Measurements from ENCODE around the gene PRTN3.
A peak's percentile ranks its signal among the peaks of the same experiment; 100 is the strongest.
"Not testable (repeated sequence)": the region's sequence is repeated elsewhere in the genome, so short reads cannot be mapped to it uniquely, and the experiment has no call there.

Gene PRTN3

GRCh38 chr19:849195-849594 is 8.4 kb downstream of the PRTN3 start:
- DNase-seq, result not testable (repeated sequence)

DNA sequence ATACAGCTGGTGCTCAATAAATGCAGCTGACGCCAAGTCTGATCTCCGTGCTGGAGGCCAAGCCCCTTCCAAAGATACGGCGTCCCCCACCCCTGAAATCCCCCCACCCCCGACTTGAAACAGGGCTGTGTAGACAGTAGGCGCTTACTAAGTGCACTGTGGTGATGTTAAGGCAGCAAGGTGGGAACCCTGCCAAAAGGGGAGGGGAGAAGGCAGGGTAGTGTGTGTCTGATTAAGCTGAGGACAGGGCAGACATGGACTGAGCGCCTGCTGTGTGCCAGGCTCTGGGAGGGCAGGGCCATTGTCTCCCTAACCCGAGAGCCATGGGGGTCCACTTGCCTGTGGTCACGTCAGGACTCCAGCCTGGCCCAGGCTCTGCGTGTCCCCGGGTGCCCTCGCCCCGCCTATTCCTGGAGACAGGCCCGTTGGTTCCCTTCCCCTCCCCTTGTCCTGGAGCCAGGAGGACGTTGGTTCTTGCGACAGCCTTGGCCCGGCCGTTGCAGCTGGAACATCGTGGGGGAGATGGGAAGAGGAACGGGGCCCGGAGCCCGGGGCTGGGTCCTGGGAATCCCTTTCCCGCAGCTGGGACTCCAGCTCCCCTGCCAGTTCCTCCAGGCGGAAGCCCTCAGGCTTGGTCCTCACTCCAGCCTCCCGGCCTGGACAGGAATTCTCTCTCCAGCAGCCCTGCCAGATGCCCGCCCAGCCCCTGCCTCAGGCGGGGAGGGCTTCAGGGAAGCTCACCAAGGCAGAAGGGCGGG is 9.6 kb downstream of the PRTN3 start:
- DNase-seq, result peak; percentile 81

- no peak for DNase-seq
Observed at GRCh38 chr19:850979-851335, 10.2 kb downstream of the PRTN3 start.

GRCh38 chr19:852136-853013 is 11.6 kb downstream of the PRTN3 start, which contains the start of gene ELANE:
Gene ELANE, plus strand, starts transcription at chr19:852303. Its CDS starts 26 bp downstream, at chr19:852329.
- DNase-seq, result no peak

- no peak for DNase-seq
Observed at GRCh38 chr19:853014-853585, 12.3 kb downstream of the PRTN3 start.

DNA sequence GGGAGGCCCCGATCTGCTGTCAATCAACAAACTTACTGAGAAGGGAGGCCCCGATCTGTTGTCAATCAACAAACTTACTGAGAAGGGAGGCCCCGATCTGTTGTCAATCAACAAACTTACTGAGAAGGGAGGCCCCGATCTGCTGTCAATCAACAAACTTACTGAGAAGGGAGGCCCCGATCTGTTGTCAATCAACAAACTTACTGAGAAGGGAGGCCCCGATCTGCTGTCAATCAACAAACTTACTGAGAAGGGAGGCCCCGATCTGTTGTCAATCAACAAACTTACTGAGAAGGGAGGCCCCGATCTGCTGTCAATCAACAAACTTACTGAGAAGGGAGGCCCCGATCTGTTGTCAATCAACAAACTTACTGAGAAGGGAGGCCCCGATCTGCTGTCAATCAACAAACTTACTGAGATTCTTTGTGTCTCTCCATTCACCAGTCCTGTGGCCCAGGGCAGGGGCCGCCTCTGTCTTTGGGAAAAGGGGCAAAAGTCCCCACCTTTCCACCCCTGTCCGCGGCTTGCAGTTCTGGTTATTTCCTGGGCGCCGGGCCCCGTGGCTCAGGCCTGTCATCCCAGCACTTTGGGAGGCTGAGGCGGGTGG is 12.9 kb downstream of the PRTN3 start:
- DNase-seq, result not testable (repeated sequence)

DNA sequence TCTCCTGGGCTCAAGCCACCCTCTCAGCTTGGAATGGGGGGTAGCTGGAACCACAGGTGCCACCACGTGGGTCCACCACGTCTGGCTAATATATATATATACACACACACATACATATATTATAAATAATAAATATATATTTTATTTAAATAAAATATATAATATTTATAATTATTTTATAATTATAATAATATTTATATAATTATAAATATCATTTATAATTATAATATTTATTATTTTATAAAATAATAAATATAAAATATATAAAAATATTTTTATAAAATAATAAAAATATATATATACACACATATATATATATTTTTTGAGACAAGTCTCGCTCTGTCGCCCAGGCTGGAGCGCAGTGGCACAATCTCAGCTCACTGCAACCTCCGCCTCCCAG is 13.8 kb downstream of the PRTN3 start:
- no peak for DNase-seq

DNA sequence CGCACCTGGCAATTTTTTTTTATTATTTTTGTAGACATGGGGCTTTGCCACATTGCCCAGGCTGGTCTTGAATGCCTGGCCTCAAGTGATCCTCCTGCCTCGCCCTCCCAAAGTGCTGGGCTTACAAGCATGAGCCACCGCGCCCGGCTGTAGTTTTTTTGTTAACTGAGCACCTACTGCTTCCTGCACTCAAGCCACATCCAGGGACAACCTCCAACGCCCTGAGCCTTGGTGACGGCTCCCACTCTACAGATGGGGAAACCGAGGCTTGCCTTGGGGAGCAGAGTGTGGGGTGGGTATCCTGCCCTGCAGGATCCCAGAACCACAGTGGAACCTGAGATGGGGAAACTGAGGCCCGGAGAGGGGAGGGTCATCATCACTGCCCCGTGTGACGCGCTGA is 14.3 kb downstream of the PRTN3 start:
- no peak for DNase-seq

DNA sequence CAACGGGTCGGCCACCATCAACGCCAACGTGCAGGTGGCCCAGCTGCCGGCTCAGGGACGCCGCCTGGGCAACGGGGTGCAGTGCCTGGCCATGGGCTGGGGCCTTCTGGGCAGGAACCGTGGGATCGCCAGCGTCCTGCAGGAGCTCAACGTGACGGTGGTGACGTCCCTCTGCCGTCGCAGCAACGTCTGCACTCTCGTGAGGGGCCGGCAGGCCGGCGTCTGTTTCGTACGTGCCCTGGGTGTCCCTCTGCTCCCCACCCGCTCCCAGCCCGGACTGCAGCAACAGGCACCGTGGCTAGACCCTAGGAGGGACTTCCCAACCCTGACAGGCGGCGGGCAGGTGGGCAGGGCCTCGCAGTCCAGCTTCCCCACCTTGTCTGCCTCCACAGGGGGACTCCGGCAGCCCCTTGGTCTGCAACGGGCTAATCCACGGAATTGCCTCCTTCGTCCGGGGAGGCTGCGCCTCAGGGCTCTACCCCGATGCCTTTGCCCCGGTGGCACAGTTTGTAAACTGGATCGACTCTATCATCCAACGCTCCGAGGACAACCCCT is 14.8 kb downstream of the PRTN3 start:
- peak; percentile 58 for DNase-seq

GRCh38 chr19:858284-858683 is 17.5 kb downstream of the PRTN3 start:
- DNase-seq, result no peak

DNA sequence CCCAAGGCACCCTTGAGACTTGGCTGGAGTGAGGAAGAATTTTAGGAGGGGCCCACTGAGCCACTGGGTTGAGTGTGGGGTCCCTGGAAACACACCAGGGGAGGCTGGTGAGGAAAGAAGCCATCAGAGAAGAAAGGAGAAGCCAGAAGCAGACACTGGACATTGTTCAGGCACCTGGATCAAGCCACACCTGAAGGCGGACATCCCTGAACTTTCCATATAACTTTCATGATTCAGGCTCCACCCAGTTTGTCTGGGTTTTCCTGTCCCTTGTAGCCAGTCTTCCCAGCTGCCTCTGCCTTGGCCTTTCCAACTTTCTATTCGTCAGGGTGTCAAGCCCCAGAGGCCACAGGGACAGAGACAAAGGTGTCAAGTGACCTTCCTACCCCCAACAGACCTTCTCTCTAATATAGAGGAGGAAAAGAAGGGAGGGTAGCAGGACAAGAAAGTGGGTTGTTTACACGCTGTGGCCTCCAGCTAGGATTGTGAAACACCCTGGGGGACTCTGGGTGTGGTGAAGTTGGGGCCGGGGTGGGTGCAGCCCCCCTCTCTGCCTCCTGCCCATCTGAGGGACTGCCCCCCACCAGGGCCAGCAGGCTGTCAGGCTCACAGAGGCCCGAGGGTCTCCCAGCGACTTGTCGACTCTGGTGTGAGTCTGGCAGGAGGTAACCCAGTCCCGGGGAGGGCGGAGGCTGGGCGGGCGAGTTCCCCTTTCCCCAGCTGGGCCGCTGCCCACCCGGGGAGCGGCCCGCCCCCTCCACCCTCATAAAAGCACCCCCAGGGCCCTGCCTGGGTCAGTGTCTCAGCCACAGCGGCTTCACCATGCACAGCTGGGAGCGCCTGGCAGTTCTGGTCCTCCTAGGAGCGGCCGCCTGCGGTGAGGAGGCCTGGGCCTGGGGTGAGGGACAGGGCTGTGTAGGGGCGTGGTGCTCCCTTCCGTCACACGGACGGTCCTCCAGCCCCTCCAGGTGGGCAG is 18.4 kb downstream of the PRTN3 start, which contains the start of gene CFD:
TSS of gene CFD (plus strand) at position 797 of the 976 bp plus-strand sequence. CDS start at position 823, 26 bp downstream.
- DNase-seq, result no peak

GRCh38 chr19:861141-861755 is 20.4 kb downstream of the PRTN3 start:
- no peak for DNase-seq

GRCh38 chr19:861756-862580 is 21.2 kb downstream of the PRTN3 start:
- DNase-seq, result peak; percentile 74

DNA sequence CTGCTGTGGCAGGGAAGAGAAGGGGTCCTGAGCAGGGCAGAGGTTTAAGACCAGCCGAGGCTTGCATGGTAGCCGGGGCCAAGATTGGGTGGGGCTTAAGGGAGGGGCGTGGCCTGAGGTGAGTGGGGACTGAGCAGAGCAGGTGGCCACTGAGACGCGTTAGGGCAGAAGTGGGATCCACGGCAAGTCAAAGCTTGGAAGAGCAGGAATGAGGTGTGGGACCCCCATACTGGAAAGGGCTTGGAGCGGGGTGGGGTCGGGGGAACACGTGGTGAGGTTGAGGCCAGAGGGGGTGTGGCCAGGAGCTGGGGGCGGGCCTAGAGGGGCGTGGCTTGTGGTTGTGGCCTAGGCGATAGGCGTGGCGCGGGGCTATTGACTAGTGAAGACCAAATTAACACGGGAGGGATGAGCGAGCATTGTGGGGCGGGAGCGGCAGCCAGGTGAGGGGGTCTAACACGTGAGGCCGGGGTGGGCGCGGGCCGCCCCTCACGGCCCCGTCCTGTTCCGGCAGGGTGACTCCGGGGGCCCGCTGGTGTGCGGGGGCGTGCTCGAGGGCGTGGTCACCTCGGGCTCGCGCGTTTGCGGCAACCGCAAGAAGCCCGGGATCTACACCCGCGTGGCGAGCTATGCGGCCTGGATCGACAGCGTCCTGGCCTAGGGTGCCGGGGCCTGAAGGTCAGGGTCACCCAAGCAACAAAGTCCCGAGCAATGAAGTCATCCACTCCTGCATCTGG is 21.9 kb downstream of the PRTN3 start:
- DNase-seq, result peak; percentile 57

GRCh38 chr19:863315-863620 is 22.5 kb downstream of the PRTN3 start:
- DNase-seq, result no peak

DNA sequence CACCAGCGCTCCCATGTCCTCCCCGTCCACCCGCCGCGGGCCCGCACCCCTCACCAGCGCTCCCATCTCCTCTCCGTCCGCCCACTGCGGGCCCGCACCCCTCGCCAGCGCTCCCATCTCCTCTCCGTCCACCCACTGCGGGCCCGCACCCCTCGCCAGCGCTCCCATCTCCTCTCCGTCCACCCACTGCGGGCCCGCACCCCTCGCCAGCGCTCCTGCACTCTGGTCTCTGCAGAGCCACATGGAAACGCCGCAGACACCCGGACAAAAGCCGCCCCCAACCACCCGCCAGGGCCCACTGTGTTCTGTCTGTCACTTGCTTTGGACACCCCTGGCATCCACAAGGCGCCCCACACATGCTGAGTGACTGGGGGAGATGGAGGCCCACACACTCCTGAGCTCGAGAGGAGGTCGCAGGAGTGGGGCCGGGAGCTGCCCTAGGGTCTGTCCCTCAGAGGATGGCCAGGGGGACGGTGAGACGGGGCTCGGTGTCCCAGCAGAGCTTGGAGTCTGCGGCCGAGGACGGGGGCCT is 26.0 kb downstream of the PRTN3 start:
- DNase-seq, result no peak

GRCh38 chr19:867301-867793 is 26.5 kb downstream of the PRTN3 start:
- no peak for DNase-seq

DNA sequence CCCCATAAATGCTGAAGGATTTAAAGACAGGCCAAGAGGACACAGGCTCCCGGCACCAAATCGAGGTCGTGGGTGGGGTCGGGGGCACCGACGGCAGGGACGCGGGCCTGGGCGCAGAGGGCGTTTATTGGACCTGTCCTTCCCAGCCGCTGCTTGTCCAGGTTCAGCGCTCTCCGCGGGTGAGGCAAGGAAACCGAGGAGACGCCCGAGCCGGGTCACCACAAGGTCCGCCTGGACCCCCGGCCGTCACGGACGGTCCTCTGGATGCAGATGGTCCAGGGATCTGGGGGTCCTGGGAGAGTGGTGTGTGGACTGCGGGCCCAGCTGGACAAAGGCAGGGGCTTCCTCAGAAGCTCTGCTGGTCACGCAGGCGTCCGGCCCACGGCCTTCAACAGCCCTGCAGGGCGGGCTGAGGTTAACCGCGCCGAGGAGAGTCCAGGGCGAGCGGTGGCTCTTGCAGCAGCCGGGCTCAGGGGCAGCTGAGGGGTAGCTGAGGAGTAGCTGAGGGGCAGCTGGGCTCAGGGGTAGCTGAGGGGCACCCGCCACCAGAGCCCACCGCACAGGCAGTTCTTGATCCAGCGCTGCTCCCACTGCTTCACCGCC is 27.2 kb downstream of the PRTN3 start:
- no peak for DNase-seq
